ENCODE results near the gene ARID3A.

Gene ARID3A

DNA sequence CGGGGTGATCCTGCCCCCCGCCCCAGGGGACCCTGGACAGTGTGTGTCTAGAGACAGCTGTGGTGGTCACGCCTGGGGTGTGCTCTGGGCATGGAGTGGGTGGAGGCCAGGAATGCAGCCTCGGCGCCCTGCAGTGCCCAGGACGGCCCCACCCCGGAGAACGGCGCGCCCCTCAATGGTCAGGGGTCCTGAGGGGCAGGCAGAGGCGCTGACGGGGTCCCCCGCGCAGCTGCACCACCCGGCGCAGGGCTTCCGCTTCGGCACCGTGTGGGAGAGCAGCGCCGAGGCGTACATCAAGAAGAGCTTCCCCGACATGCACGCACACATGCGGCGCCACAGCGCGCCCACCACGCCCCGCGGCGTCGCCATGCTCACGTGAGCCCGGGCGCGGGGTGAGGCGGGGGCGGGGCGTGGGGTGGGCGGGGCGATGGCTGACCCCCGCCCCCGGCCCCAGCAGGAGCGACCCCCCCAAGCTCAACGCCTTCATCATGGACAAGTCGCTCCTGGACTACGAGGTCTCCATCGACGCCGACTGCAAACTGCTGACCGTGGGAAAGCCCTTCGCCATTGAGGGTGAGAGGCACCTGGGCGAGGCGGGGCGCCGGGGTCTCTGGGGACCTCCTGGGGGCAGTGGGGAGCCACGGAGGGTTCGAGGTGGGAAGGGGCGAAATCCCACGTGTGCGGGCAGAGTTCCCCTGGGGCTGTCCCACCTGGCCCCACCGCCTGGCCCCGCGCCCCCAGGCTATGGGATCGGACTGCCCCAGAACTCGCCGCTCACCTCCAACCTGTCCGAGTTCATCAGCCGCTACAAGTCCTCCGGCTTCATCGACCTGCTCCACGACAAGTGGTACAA is 81.8 kb downstream of the ARID3A start:
- no peak for DNase-seq (ENCODE audit: low read depth)

DNA sequence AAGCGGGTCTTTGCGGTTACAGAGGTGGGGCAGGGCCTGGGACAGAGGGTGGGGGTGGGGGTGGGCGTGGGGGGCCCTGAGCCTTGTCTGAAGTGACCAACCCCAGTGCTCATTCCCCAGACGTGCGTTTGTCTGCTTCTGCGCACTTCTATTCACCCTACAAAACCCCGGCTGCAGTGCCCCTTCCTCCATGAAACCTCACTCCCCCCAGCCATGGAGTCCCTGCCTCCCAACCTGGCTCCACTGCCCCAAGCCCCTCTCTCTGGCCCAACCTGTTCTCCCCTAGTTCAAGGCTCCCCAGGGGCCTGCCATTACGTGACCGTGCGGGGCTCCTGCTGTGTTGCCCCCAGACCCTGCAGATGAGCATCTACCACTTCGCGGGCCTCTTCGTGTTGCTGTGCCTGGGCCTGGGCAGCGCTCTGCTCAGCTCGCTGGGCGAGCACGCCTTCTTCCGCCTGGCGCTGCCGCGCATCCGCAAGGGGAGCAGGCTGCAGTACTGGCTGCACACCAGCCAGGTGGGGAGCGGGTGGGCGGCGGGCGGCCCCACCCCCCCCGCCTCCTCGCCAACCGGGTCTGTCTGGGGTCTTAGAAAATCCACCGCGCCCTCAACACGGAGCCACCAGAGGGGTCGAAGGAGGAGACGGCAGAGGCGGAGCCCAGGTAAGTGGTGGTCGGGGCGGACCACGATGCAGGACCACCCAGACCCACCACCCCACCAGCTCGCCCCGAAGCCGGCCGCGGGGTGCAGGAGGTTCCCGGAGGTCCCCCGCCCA is 82.6 kb downstream of the ARID3A start:
- DNase-seq (ENCODE audit: low read depth), result no peak

- no peak for DNase-seq (ENCODE audit: low read depth)
Observed at GRCh38 chr19:1009041-1009980, 83.5 kb downstream of the ARID3A start.

- DNase-seq (ENCODE audit: low read depth), result no peak
Observed at GRCh38 chr19:1009981-1010538, 84.2 kb downstream of the ARID3A start.

GRCh38 chr19:1010586-1011510 is 85.0 kb downstream of the ARID3A start:
- no peak for DNase-seq (ENCODE audit: low read depth)

GRCh38 chr19:1011831-1012333 is 86.0 kb downstream of the ARID3A start:
- no peak for DNase-seq (ENCODE audit: low read depth)

DNA sequence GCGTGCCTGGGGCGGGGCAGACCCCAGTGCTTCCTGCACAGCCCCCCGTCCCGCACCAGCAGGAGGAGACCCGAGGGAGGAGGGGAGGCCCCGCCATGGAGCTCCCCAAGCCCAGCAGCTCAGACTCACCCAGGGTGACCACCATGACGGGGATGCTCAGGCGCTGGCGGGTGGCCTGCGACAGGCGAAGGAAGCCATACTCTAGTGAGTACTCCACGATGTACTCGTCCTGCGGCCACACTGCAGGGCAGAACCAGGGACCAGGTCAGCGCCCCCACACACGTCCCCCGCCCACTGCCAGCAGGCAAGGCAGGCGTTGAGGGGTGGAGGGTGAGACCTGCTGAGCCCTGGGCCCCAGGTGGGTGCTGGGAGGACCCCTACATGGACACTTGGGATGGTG is 86.5 kb downstream of the ARID3A start:
- no peak for DNase-seq (ENCODE audit: low read depth)

DNA sequence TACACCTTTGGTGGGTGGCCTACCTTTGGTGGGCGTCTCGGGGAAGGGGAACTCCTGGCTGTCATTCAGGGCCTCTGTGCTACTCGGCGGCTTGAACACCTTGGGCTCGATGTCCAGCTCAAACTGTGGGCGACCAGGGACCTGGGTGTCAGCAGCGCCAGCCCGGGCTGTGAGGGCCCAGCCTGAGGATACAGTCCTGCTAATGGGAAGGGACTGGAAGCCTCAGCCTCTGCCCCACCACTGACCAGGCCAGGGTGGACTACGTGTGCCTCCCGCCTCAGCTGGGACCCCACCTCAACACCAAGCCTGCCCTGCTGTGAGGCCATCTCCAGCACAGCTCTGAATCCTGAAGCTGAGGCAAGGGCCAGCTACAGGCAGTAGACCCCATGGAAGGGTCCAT is 87.4 kb downstream of the ARID3A start:
- no peak for DNase-seq (ENCODE audit: low read depth)

DNA sequence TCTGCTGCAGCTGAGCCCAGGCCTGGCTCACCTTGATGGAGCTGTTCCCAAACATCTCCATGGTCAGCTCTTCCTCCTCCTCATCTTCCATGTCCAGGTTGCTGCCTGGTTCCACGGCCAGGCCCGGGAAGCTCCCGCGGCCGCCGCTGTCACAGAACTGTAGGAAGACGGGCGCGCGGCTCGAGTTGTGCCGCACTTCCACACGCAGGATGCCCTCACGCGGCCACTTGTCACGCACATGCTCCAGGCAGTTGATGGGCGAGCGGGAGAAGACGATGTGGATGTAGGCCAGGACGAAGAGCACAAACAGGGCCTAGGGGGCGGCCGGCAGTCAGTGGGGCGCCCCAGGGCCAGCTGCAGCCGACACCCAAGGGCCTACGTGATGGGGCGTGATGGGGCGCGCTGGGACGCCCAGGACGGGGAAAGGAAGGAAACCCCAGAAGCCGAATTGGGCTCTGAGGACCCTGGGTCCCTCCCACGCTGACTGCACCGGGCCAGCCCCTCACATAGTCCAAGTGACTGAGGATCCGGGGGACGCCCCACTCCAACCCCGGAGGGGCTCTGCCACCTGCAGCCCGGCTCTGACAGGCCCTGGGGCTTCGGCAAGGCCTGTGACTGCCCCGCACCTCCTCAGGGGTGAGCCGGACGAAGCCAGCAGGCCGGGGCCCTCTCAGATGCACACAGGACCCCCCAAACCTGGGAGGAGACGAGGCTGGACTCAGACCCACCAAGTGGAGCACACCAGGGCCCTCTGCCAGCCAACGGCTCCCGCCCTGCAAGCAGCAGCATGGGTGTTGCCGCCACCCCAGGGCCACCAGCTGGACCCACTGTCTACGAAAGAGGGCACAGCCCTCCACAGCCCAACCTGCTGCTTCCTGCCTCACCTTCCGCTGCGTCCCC is 88.6 kb downstream of the ARID3A start:
- DNase-seq (ENCODE audit: low read depth), result no peak

DNA sequence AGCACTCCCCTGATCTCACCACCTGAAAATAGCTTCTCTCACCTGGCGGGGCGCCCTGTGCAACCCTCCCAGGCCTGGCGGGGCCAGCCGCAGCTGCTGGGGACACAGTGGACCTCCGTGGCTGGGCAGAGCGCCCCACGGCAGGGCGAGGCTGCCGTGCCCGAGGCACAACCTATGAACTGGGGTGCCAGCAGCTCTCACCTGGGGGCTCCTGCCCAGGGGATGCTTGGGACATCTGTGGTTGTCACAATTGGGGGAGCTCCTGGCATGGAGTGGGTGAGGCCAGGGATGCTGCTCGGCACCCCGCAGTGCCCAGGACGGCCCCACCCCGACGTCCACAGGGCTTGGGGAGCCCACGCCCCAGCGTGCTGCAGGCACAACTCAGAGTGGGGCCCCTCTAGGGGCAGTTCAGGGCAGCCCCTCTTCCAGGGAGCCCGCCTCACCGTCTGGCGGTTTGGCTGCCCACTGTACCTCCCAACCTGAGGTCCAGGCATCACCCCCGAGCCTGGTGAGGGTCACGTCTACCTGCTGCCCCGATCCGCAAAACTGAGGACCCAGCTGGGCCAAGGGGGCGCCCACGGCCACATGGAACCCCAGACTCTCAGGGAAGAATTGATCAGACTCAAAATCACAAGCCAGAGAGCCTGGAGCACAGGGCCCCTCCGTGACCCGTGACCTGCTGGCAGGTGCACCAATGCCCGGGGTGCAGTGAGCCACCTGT is 89.4 kb downstream of the ARID3A start:
- no peak for DNase-seq (ENCODE audit: low read depth)

GRCh38 chr19:1015782-1016646 is 90.2 kb downstream of the ARID3A start:
- DNase-seq (ENCODE audit: low read depth), result no peak

- no peak for DNase-seq (ENCODE audit: low read depth)
Observed at GRCh38 chr19:1016647-1017114, 90.8 kb downstream of the ARID3A start.

DNA sequence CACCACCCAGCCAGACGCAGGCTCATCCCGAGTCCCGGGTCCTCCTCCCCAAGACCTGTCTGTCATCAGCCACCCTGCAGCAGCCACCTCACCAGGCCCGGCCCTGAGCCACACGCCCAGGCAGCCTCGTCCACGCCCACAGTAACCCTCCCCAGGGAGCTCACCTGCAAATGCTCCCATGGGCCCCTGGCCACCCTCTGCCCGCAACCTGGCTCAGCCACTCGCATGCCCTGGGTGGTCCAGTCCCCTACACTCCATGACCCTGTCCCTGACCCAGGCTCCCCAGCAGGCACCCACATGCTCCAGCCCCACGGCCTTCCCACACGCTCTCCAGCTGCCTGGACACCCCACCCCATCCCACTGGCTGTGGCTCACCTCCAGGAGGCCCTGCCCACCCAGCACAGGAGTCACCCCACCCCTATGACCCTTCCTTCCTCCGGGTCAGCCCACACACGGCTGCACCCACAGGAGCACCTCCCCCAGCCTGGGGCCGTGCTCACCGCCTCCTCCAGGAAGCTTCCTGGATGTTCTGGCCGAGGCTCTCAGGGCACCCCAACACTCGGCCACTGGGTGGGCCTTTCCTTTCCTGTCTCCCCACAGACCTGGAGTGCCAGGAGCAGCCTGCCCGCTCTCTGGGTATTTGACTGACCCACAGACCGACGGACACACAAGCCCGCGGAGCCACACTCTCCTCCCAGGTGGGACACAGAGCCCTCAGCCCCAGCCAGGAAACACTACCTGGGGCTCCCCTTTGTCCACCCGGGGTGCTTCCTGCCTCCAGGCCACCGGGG is 91.5 kb downstream of the ARID3A start:
- DNase-seq (ENCODE audit: low read depth), result no peak

GRCh38 chr19:1017906-1018305 is 92.1 kb downstream of the ARID3A start:
- DNase-seq (ENCODE audit: low read depth), result no peak

- DNase-seq (ENCODE audit: low read depth), result no peak
Observed at GRCh38 chr19:1018393-1018792, 92.6 kb downstream of the ARID3A start.

- no peak for DNase-seq (ENCODE audit: low read depth)
Observed at GRCh38 chr19:1018932-1019615, 93.2 kb downstream of the ARID3A start.
